NK-92 (cell line): ENCODE measurements around the gene PANX1.

ENCODE experiments used
- DNase-seq: peaks from one replicate; lab custom pipeline; 2025; ENCODE audit not compliant: unreplicated experiment; lab: John Stamatoyannopoulos, UW

Gene PANX1

GRCh38 chr11:94183886-94184264 lies 55.2 kb downstream of the PANX1 start:
- no peak for DNase-seq

GRCh38 chr11:94184362-94184761 lies 55.7 kb downstream of the PANX1 start:
- DNase-seq: no peak

GRCh38 chr11:94184846-94185245 lies 56.2 kb downstream of the PANX1 start:
- DNase-seq: no peak

- DNase-seq: no peak
Observed at GRCh38 chr11:94185416-94186084, 56.9 kb downstream of the PANX1 start.

- no peak for DNase-seq
Observed at GRCh38 chr11:94186342-94187203, 57.9 kb downstream of the PANX1 start.

GRCh38 chr11:94193288-94193687 lies 64.6 kb downstream of the PANX1 start:
- no peak for DNase-seq

- no peak for DNase-seq
Observed at GRCh38 chr11:94194712-94195111, 66.1 kb downstream of the PANX1 start.

GRCh38 chr11:94196363-94196762 lies 67.7 kb downstream of the PANX1 start:
- DNase-seq: no peak

- DNase-seq: no peak
Observed at GRCh38 chr11:94198718-94199117, 70.1 kb downstream of the PANX1 start.

- DNase-seq: no peak
Observed at GRCh38 chr11:94199136-94200130, 70.8 kb downstream of the PANX1 start.

- no peak for DNase-seq
Observed at GRCh38 chr11:94201004-94201465, 72.4 kb downstream of the PANX1 start.

GRCh38 chr11:94203070-94203469 lies 74.4 kb downstream of the PANX1 start:
- no peak for DNase-seq

GRCh38 chr11:94211261-94211830 lies 82.7 kb downstream of the PANX1 start:
- no peak for DNase-seq

GRCh38 chr11:94212898-94213297 lies 84.3 kb downstream of the PANX1 start:
- no peak for DNase-seq

GRCh38 chr11:94217705-94218104 lies 89.1 kb downstream of the PANX1 start:
- no peak for DNase-seq

- no peak for DNase-seq
Observed at GRCh38 chr11:94218372-94218771, 89.7 kb downstream of the PANX1 start.

GRCh38 chr11:94219771-94220170 lies 91.1 kb downstream of the PANX1 start:
- DNase-seq: no peak

GRCh38 chr11:94224078-94224477 lies 95.4 kb downstream of the PANX1 start:
- DNase-seq: no peak
